Measurements from ENCODE around the gene PPFIA3. TPM values are rescaled to one million over a fixed set of nuclear protein-coding genes. Genes with fewer than 3 reads are reported as not detected.
A peak's percentile ranks its signal among the peaks of the same experiment; 100 is the strongest.
"Not testable (repeated sequence)": the region's sequence is repeated elsewhere in the genome, so short reads cannot be mapped to it uniquely, and the experiment has no call there.

PPFIA3 gene
- polyA plus RNA-seq, 1 of the 3 experiments (the other 2 are of a cell fraction): 5.7 TPM

DNA sequence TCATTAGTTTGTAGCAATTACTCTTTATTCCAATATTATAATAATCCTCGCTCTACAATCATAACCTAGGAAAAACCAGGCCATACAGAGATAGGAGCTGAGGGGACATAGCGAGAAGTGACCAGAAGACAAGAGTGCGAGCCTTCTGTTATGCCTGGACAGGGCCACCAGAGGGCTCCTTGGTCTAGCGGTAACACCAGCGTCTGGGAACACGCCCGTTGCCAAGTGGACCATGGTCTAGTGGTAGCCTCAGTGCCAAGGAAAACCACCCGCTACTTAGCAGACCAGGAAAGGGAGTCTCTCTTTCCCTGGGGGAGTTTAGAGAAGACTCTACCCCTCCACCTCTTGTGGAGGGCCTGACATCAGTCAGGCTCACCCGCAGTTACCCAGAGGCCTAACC lies 44.5 kb upstream of the PPFIA3 start:
- TF ChIP-seq RAD21 (IDR thresholded peaks at IDR 0.05; ENCODE audit: low read length) (peak; percentile 60), SMC3 (IDR thresholded peaks at IDR 0.05; ENCODE audit: low read depth, low read length) (peak; percentile 56)
- TF ChIP-seq, protein P1, sequence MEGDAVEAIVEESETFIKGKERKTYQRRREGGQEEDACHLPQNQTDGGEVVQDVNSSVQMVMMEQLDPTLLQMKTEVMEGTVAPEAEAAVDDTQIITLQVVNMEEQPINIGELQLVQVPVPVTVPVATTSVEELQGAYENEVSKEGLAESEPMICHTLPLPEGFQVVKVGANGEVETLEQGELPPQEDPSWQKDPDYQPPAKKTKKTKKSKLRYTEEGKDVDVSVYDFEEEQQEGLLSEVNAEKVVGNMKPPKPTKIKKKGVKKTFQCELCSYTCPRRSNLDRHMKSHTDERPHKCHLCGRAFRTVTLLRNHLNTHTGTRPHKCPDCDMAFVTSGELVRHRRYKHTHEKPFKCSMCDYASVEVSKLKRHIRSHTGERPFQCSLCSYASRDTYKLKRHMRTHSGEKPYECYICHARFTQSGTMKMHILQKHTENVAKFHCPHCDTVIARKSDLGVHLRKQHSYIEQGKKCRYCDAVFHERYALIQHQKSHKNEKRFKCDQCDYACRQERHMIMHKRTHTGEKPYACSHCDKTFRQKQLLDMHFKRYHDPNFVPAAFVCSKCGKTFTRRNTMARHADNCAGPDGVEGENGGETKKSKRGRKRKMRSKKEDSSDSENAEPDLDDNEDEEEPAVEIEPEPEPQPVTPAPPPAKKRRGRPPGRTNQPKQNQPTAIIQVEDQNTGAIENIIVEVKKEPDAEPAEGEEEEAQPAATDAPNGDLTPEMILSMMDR (IDR thresholded peaks at IDR 0.05): peak; percentile 50
- H4K20me1 ChIP-seq (ENCODE audit: insufficient read depth); H3K9ac ChIP-seq; POLR2A ChIA-PET; DNase-seq; H3K9me3 ChIP-seq; H3K27ac ChIP-seq (ENCODE audit: low read depth in 2 of 2, low read length in 1 of 2); H3K27me3 ChIP-seq (ENCODE audit: insufficient read depth); H3K79me2 ChIP-seq (ENCODE audit: insufficient read depth); H3K9me2 ChIP-seq; H3K4me2 ChIP-seq; H3K4me3 ChIP-seq (ENCODE audit: low read depth in 2 of 2, low read length in 1 of 2); H3K4me1 ChIP-seq (ENCODE audit: control insufficient read depth in 1 of 2, insufficient read depth in 2 of 2, low read depth in 1 of 2, low read length in 1 of 2); H3K36me3 ChIP-seq (replicated peaks in 1 of 2; ENCODE audit: control insufficient read depth in 1 of 2, insufficient read depth in 2 of 2, low read length in 1 of 2); H2AFZ ChIP-seq (ENCODE audit: low read depth): not testable (repeated sequence)
- CTCF ChIA-PET: interaction anchor here (0.7 to 2.7 kb wide), 13 partner anchors 23 to 411 kb away, joined by 3 to 13 read pairs (median 3); partner anchors contain the start of genes GYS1, HRC and RUVBL2
- peaks cover 21% of the 10 kb centered on the region for H3F3A ChIP-seq (replicated peaks; ENCODE audit: insufficient read depth)
- WGBS (ENCODE audit: low lambda C conversion rate): 15% methylated on average over 9 of the region's 9 CpGs

DNA sequence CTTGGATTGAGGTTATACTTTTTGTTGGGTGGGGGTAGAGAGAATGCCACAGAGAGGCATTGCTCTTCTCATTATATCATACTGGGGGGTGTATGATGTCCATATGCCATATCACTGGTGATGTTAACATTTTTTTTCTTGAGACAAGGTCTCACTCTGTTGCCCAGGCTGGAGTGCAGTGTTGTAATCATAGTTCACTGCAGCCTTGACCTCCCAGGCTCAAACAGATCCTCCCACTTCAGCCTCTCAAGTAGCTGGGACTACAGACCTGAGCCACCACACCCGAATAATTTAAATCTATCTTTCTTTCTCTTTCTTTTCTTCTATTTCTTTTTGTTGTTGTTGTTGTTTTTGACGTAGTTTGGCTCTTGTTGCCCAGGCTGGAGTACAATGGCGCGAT lies 39.0 kb upstream of the PPFIA3 start:
- DNase-seq: no peak
- no peak overlapping the region for H2AFZ ChIP-seq (ENCODE audit: low read depth)

More for the DNA sequence above, 39.0 kb upstream of the PPFIA3 start:
- Histone ChIP-seq H3K4me2 (no peak overlapping the region), H3F3A (replicated peaks; ENCODE audit: insufficient read depth) (peaks cover 8% of the 10 kb centered on the region), H4K20me1 (ENCODE audit: insufficient read depth) (no peaks in the 10 kb centered on the region), H3K79me2 (ENCODE audit: insufficient read depth) (peaks cover 5% of the 10 kb centered on the region; the same call in 1 of the 2 replicates), H3K9me2 (no peaks in the 10 kb centered on the region), H3K4me3 (ENCODE audit: low read depth in 2 of 2, low read length in 1 of 2) (no peak overlapping the region), H3K9me3 (no peaks in the 10 kb centered on the region), H3K4me1 (ENCODE audit: control insufficient read depth in 1 of 2, insufficient read depth in 2 of 2, low read depth in 1 of 2, low read length in 1 of 2) (peaks cover 0 to 4% of the 10 kb centered on the region in 2 experiments; a peak in 1 of 4 replicates), H3K36me3 (replicated peaks in 1 of 2; ENCODE audit: control insufficient read depth in 1 of 2, insufficient read depth in 2 of 2, low read length in 1 of 2) (no peaks in the 10 kb centered on the region), H3K9ac (no peak overlapping the region), H3K27me3 (ENCODE audit: insufficient read depth) (no peaks in the 10 kb centered on the region), H3K27ac (ENCODE audit: low read depth in 2 of 2, low read length in 1 of 2) (no peak overlapping the region)
- 37% methylated on average over 4 of the region's 4 CpGs for WGBS (ENCODE audit: low lambda C conversion rate)
- TF ChIP-seq, protein P2, sequence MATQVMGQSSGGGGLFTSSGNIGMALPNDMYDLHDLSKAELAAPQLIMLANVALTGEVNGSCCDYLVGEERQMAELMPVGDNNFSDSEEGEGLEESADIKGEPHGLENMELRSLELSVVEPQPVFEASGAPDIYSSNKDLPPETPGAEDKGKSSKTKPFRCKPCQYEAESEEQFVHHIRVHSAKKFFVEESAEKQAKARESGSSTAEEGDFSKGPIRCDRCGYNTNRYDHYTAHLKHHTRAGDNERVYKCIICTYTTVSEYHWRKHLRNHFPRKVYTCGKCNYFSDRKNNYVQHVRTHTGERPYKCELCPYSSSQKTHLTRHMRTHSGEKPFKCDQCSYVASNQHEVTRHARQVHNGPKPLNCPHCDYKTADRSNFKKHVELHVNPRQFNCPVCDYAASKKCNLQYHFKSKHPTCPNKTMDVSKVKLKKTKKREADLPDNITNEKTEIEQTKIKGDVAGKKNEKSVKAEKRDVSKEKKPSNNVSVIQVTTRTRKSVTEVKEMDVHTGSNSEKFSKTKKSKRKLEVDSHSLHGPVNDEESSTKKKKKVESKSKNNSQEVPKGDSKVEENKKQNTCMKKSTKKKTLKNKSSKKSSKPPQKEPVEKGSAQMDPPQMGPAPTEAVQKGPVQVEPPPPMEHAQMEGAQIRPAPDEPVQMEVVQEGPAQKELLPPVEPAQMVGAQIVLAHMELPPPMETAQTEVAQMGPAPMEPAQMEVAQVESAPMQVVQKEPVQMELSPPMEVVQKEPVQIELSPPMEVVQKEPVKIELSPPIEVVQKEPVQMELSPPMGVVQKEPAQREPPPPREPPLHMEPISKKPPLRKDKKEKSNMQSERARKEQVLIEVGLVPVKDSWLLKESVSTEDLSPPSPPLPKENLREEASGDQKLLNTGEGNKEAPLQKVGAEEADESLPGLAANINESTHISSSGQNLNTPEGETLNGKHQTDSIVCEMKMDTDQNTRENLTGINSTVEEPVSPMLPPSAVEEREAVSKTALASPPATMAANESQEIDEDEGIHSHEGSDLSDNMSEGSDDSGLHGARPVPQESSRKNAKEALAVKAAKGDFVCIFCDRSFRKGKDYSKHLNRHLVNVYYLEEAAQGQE (IDR thresholded peaks at IDR 0.05; ENCODE audit: low read depth, low read length): no peak
- TF ChIP-seq NRF1 (IDR thresholded peaks at IDR 0.05; ENCODE audit: low read depth, low read length) (no peak), NFIC (IDR thresholded peaks at IDR 0.05; ENCODE audit: borderline replicate concordance) (no peak), TCF12 (IDR thresholded peaks at IDR 0.05) (no peak), RXRA (IDR thresholded peaks at IDR 0.05; ENCODE audit: borderline replicate concordance, low read depth) (no peak), ELF1 (IDR thresholded peaks at IDR 0.05) (no peak), SMC3 (IDR thresholded peaks at IDR 0.05; ENCODE audit: low read depth, low read length) (no peak), GABPA (IDR thresholded peaks at IDR 0.05; ENCODE audit: low read depth) (no peak), POLR2AphosphoS5 (IDR thresholded peaks at IDR 0.05; ENCODE audit: low read depth, low read length) (no peak)
- TF ChIP-seq, protein P3, sequence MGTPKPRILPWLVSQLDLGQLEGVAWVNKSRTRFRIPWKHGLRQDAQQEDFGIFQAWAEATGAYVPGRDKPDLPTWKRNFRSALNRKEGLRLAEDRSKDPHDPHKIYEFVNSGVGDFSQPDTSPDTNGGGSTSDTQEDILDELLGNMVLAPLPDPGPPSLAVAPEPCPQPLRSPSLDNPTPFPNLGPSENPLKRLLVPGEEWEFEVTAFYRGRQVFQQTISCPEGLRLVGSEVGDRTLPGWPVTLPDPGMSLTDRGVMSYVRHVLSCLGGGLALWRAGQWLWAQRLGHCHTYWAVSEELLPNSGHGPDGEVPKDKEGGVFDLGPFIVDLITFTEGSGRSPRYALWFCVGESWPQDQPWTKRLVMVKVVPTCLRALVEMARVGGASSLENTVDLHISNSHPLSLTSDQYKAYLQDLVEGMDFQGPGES (IDR thresholded peaks at IDR 0.05; ENCODE audit: low read depth, low read length): no peak
- POLR2A ChIA-PET: no interaction called here
- CTCF ChIA-PET: interaction anchor here (0.6 to 2.2 kb wide), 2 partner anchors 18 to 221 kb away, joined by 3 to 8 read pairs; no protein-coding TSS in a partner anchor
